HepG2 (cell line): ENCODE measurements around the gene LLGL2. TPM values are rescaled to one million over a fixed set of nuclear protein-coding genes. Genes with fewer than 3 reads are reported as not detected.

Source experiments
- ARNTL ChIP-seq: sonication (generic); formaldehyde crosslinking; IDR thresholded peaks from 2 replicates; pipeline ENCODE4 v1.4.0; 2020; ENCODE audit warnings: mild to moderate bottlenecking, missing genetic modification reagents
- CREB1 ChIP-seq, 2 experiments: fragments of 450-650 bp in 1 of 2; IDR thresholded peaks; 2 replicates each; pipeline ENCODE4 v1.6.1; 2016 to 2017; ENCODE audit warnings: control low read depth in 1 of 2, mild to moderate bottlenecking in 1 of 2, missing compliant biosample characterization in 1 of 2, missing genetic modification characterization in 1 of 2
- DMAP1 ChIP-seq: IDR thresholded peaks from 2 replicates; pipeline ENCODE4 v1.6.1; 2016
- KAT7 ChIP-seq: IDR thresholded peaks from 2 replicates; pipeline ENCODE4 v1.6.1; 2018; ENCODE audit warnings: borderline replicate concordance, missing compliant biosample characterization
- MAFF ChIP-seq: IDR thresholded peaks from 2 replicates; pipeline ENCODE4 v1.6.1; 2011; ENCODE audit warnings: low read depth, low read length, improper control_type of control experiment
- MEIS2 ChIP-seq: sonication (generic); formaldehyde crosslinking; IDR thresholded peaks from 2 replicates; pipeline ENCODE4 v1.9.0; 2021; ENCODE audit warnings: mild to moderate bottlenecking, missing genetic modification reagents
- NFE2L2 ChIP-seq: fragments of 150-350 bp; IDR thresholded peaks from 2 replicates; pipeline ENCODE4 v1.6.1; 2014; ENCODE audit warnings: low read length
- PCBP1 ChIP-seq: fragments of 200-400 bp; formaldehyde crosslinking; IDR thresholded peaks from 2 replicates; pipeline ENCODE4 v1.6.1; 2017; ENCODE audit warnings: mild to moderate bottlenecking, low read depth, low read length, borderline replicate concordance
- SAP130 ChIP-seq: IDR thresholded peaks from 2 replicates; pipeline ENCODE4 v1.6.1; 2016; ENCODE audit warnings: low read depth
- SKI ChIP-seq: fragments of 450-650 bp; IDR thresholded peaks from one replicate; pipeline ENCODE4 v1.6.1; 2018; ENCODE audit warnings: mild to moderate bottlenecking; ENCODE audit not compliant: partially characterized antibody
- SNAI1 ChIP-seq: sonication (generic); formaldehyde crosslinking; IDR thresholded peaks from 2 replicates; pipeline ENCODE4 v1.5.0; 2020; ENCODE audit warnings: mild to moderate bottlenecking, missing genetic modification reagents, borderline replicate concordance
- TCF7L2 ChIP-seq: IDR thresholded peaks from 2 replicates; pipeline ENCODE4 v1.6.1; 2011; ENCODE audit warnings: mild to moderate bottlenecking, low read depth, low read length, moderate library complexity
- TEAD2 ChIP-seq: sonication (generic); formaldehyde crosslinking; IDR thresholded peaks from 2 replicates; pipeline ENCODE4 v1.9.0; 2021; ENCODE audit warnings: missing genetic modification reagents
- ZFX ChIP-seq: sonication (generic); formaldehyde crosslinking; IDR thresholded peaks from 2 replicates; pipeline ENCODE4 v1.4.0; 2020; ENCODE audit warnings: mild to moderate bottlenecking, low read depth, missing genetic modification reagents, moderate library complexity
- ZMYM3 ChIP-seq: sonication (generic); formaldehyde crosslinking; IDR thresholded peaks from 2 replicates; pipeline ENCODE4 v1.5.1; 2020; ENCODE audit warnings: mild to moderate bottlenecking, missing genetic modification reagents
- ZNF33A ChIP-seq: sonication (generic); formaldehyde crosslinking; IDR thresholded peaks from 2 replicates; pipeline ENCODE4 v1.5.1; 2020; ENCODE audit warnings: missing genetic modification reagents, mild to moderate bottlenecking, moderate library complexity, borderline replicate concordance
- ZNF678 ChIP-seq: sonication (generic); formaldehyde crosslinking; IDR thresholded peaks from 2 replicates; pipeline ENCODE4 v1.4.0; 2020; ENCODE audit warnings: mild to moderate bottlenecking, missing genetic modification reagents
- ZNF75D ChIP-seq: sonication (generic); formaldehyde crosslinking; IDR thresholded peaks from 2 replicates; pipeline ENCODE4 v1.8.1; 2023; ENCODE audit warnings: missing genetic modification reagents, mild to moderate bottlenecking, borderline replicate concordance
- polyA plus RNA-seq, 8 experiments: library from polyadenylated mRNA; depleted of rRNA in 3 of 8; stranded (reverse) in 7 of 8; unstranded in 1 of 8; fragments of >200 nt; fragmentation: Illumina TruSeq in 4 of 8; extraction: Trizol in 4 of 8; gene quantifications; 2 replicates each; pipeline versions ENCODE4 v1.2.1 to v1.2.3, GENCODE V29; 2011 to 2016; ENCODE audit warnings: low read depth in 4 of 8, missing spikeins in 1 of 8, mixed read lengths in 1 of 8; ENCODE audit not compliant: insufficient read depth in 1 of 8
- total RNA-seq, 5 experiments: library from RNA; depleted of rRNA; stranded (reverse); fragments of >200 nt; fragmentation: Illumina TruSeq; extraction: Trizol; gene quantifications; 2 replicates each; pipeline ENCODE4 v1.2.3, GENCODE V29; 2016; ENCODE audit warnings: low read depth in 1 of 5
- TF ChIP-seq, protein P1 (sequence below): IDR thresholded peaks from 2 replicates; pipeline ENCODE4 v1.6.1; 2012; ENCODE audit warnings: low read length, improper control_type of control experiment
- TF ChIP-seq, protein P2 (sequence below): sonication (generic); formaldehyde crosslinking; IDR thresholded peaks from 2 replicates; pipeline ENCODE4 v1.5.0; 2020; ENCODE audit warnings: missing genetic modification reagents, mild to moderate bottlenecking, borderline replicate concordance
- TF ChIP-seq, protein P3 (sequence below): sonication (generic); formaldehyde crosslinking; IDR thresholded peaks from 2 replicates; pipeline ENCODE4 v1.5.0; 2020; ENCODE audit warnings: missing genetic modification reagents
- TF ChIP-seq, protein P4 (sequence below): sonication (generic); formaldehyde crosslinking; IDR thresholded peaks from 2 replicates; pipeline ENCODE4 v1.5.0; 2020; ENCODE audit warnings: mild to moderate bottlenecking, missing genetic modification reagents
- TF ChIP-seq, protein P5 (sequence below): sonication (generic); formaldehyde crosslinking; IDR thresholded peaks from 2 replicates; pipeline ENCODE4 v1.4.0; 2020; ENCODE audit warnings: missing genetic modification reagents

The LLGL2 gene
- total and polyA plus RNA-seq, 2 of the 13 experiments (the other 11 are each of a cell fraction or from before 2014, with no cell fraction given): 83.0 to 86.7 TPM

DNA sequence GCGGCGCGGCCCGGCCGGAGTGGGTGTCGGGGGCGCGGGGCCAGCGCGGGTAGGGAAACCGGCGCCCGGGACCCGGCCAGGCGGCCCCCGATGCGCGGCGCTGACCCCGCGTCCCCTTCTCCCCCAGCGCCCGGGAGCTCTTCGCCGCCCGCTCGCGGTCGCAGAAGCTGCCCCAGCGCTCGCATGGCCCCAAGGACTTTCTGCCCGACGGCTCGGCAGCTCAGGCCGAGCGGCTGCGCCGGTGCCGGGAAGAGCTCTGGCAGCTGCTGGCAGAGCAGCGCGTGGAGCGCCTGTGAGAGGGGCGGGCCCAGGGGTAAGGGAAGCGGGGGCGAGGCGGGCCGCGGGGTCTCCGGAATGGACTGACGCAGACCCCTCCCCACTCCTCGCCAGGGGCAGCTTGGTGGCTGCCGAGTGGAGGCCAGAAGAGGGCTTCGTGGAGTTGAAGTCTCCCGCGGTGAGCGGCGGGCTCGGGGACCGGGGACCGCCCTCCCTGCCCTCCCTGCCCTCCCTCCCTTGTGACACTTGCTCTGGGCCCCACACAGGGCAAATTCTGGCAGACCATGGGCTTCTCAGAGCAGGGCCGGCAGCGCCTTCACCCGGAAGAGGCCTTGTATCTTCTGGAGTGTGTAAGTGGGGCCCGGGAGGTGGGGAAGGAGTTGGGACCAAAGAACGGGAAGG lies 8.7 kb upstream of the LLGL2 start (continued):
- TF ChIP-seq, protein P1, sequence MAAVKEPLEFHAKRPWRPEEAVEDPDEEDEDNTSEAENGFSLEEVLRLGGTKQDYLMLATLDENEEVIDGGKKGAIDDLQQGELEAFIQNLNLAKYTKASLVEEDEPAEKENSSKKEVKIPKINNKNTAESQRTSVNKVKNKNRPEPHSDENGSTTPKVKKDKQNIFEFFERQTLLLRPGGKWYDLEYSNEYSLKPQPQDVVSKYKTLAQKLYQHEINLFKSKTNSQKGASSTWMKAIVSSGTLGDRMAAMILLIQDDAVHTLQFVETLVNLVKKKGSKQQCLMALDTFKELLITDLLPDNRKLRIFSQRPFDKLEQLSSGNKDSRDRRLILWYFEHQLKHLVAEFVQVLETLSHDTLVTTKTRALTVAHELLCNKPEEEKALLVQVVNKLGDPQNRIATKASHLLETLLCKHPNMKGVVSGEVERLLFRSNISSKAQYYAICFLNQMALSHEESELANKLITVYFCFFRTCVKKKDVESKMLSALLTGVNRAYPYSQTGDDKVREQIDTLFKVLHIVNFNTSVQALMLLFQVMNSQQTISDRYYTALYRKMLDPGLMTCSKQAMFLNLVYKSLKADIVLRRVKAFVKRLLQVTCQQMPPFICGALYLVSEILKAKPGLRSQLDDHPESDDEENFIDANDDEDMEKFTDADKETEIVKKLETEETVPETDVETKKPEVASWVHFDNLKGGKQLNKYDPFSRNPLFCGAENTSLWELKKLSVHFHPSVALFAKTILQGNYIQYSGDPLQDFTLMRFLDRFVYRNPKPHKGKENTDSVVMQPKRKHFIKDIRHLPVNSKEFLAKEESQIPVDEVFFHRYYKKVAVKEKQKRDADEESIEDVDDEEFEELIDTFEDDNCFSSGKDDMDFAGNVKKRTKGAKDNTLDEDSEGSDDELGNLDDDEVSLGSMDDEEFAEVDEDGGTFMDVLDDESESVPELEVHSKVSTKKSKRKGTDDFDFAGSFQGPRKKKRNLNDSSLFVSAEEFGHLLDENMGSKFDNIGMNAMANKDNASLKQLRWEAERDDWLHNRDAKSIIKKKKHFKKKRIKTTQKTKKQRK: no peak
- TF ChIP-seq, protein P2, sequence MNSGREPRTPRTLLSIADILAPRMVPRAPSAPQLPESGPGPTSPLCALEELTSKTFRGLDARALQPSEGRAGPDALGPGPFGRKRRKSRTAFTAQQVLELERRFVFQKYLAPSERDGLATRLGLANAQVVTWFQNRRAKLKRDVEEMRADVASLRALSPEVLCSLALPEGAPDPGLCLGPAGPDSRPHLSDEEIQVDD: no peak
- TF ChIP-seq PCBP1 (0 out of 2 replicates have a peak, but pooled peaks have one; percentile 81), ZFX (CRISPR knock-in tag) (peak; percentile 28), ARNTL (CRISPR knock-in tag) (no peak), DMAP1 (CRISPR knock-in tag) (no peak), KAT7 (peak; percentile 33; the same call in 1 of the 2 replicates), MEIS2 (CRISPR knock-in tag) (no peak), SAP130 (CRISPR knock-in tag) (peak; percentile 67), NFE2L2 (no peak), SNAI1 (no peak), CREB1 (IDR thresholded peaks at IDR 0.05) (no peak), CREB1 (CRISPR knock-in tag; IDR thresholded peaks at IDR 0.05) (no peak), ZNF678 (CRISPR knock-in tag) (no peak), ZMYM3 (no peak), TCF7L2 (no peak), ZNF75D (CRISPR knock-in tag) (no peak), TEAD2 (CRISPR knock-in tag) (no peak), SKI (no peak), ZNF33A (CRISPR knock-in tag) (no peak), MAFF (no peak)
- TF ChIP-seq, protein P3, sequence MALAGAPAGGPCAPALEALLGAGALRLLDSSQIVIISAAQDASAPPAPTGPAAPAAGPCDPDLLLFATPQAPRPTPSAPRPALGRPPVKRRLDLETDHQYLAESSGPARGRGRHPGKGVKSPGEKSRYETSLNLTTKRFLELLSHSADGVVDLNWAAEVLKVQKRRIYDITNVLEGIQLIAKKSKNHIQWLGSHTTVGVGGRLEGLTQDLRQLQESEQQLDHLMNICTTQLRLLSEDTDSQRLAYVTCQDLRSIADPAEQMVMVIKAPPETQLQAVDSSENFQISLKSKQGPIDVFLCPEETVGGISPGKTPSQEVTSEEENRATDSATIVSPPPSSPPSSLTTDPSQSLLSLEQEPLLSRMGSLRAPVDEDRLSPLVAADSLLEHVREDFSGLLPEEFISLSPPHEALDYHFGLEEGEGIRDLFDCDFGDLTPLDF: no peak
- TF ChIP-seq, protein P4, sequence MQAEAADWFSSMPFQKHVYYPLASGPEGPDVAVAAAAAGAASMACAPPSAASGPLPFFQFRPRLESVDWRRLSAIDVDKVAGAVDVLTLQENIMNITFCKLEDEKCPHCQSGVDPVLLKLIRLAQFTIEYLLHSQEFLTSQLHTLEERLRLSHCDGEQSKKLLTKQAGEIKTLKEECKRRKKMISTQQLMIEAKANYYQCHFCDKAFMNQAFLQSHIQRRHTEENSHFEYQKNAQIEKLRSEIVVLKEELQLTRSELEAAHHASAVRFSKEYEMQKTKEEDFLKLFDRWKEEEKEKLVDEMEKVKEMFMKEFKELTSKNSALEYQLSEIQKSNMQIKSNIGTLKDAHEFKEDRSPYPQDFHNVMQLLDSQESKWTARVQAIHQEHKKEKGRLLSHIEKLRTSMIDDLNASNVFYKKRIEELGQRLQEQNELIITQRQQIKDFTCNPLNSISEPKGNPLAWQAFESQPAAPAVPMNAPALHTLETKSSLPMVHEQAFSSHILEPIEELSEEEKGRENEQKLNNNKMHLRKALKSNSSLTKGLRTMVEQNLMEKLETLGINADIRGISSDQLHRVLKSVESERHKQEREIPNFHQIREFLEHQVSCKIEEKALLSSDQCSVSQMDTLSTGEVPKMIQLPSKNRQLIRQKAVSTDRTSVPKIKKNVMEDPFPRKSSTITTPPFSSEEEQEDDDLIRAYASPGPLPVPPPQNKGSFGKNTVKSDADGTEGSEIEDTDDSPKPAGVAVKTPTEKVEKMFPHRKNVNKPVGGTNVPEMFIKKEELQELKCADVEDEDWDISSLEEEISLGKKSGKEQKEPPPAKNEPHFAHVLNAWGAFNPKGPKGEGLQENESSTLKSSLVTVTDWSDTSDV (CRISPR knock-in tag): 0 out of 2 replicates have a peak, but pooled peaks have one; percentile 7
- TF ChIP-seq, protein P5, sequence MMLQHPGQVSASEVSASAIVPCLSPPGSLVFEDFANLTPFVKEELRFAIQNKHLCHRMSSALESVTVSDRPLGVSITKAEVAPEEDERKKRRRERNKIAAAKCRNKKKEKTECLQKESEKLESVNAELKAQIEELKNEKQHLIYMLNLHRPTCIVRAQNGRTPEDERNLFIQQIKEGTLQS (CRISPR knock-in tag): no peak; the same call in 1 of the 2 replicates
